ENCODE measurements around the gene CNNM1.

Gene CNNM1

GRCh38 chr10:99368646-99369045 lies 39.5 kb downstream of the CNNM1 start:
- no peak for TF ChIP-seq CTCF (IDR thresholded peaks at IDR 0.05; ENCODE audit: low read length, missing control alignments)
- DNase-seq (ENCODE audit: low read depth) = no peak
- no peak overlapping the region for H3K4me3 ChIP-seq (replicated peaks; ENCODE audit: low read depth, low read length)

- TF ChIP-seq CTCF (IDR thresholded peaks at IDR 0.05; ENCODE audit: low read length, missing control alignments) = no peak
- no peak for DNase-seq (ENCODE audit: low read depth)
- H3K4me3 ChIP-seq (replicated peaks; ENCODE audit: low read depth, low read length) = no peak overlapping the region
These were observed 40.0 kb downstream of the CNNM1 start for GRCh38 chr10:99369126-99369525.

GRCh38 chr10:99369551-99369950 lies 40.4 kb downstream of the CNNM1 start:
- DNase-seq (ENCODE audit: low read depth) = no peak
- TF ChIP-seq CTCF (IDR thresholded peaks at IDR 0.05; ENCODE audit: low read length, missing control alignments) = no peak
- no peak overlapping the region for H3K4me3 ChIP-seq (replicated peaks; ENCODE audit: low read depth, low read length)

GRCh38 chr10:99370993-99371392 lies 41.8 kb downstream of the CNNM1 start:
- no peak overlapping the region for H3K4me3 ChIP-seq (replicated peaks; ENCODE audit: low read depth, low read length)
- peak; percentile 32 for DNase-seq (ENCODE audit: low read depth)
- TF ChIP-seq CTCF (IDR thresholded peaks at IDR 0.05; ENCODE audit: low read length, missing control alignments) = peak; percentile 41

GRCh38 chr10:99372546-99373271 lies 43.6 kb downstream of the CNNM1 start:
- no peak overlapping the region for H3K4me3 ChIP-seq (replicated peaks; ENCODE audit: low read depth, low read length)
- no peak for TF ChIP-seq CTCF (IDR thresholded peaks at IDR 0.05; ENCODE audit: low read length, missing control alignments)
- DNase-seq (ENCODE audit: low read depth) = peak; percentile 52

- no peak overlapping the region for H3K4me3 ChIP-seq (replicated peaks; ENCODE audit: low read depth, low read length)
- no peak for TF ChIP-seq CTCF (IDR thresholded peaks at IDR 0.05; ENCODE audit: low read length, missing control alignments)
- DNase-seq (ENCODE audit: low read depth) = peak; percentile 16
These were observed 45.4 kb downstream of the CNNM1 start for GRCh38 chr10:99374526-99374925.

GRCh38 chr10:99374972-99375371 lies 45.8 kb downstream of the CNNM1 start:
- no peak for TF ChIP-seq CTCF (IDR thresholded peaks at IDR 0.05; ENCODE audit: low read length, missing control alignments)
- DNase-seq (ENCODE audit: low read depth) = no peak
- no peak overlapping the region for H3K4me3 ChIP-seq (replicated peaks; ENCODE audit: low read depth, low read length)
